K562 (cell line): ENCODE results near the gene P2RY10. TPM values are rescaled to one million over a fixed set of nuclear protein-coding genes. Genes with fewer than 3 reads are reported as not detected.

Experiments
- MTA3 ChIP-seq: fragments of 450-650 bp; formaldehyde crosslinking; IDR thresholded peaks from 2 replicates; pipeline ENCODE4 v1.6.1; 2017; ENCODE audit warnings: mild to moderate bottlenecking, borderline replicate concordance
- PHF20 ChIP-seq: fragments of 450-650 bp; IDR thresholded peaks from 2 replicates; pipeline ENCODE4 v1.6.1; 2018; ENCODE audit not compliant: partially characterized antibody
- polyA plus RNA-seq, 8 experiments: library from polyadenylated mRNA; depleted of rRNA in 4 of 8; stranded (reverse) in 5 of 8; unstranded in 3 of 8; fragments of >200 nt; fragmentation: Nextera tagmentation in 2 of 8; fragmentation: Illumina TruSeq in 1 of 8; extraction: Ambion mirVana in 2 of 8; extraction: Trizol in 1 of 8; gene quantifications; 2 replicates each; pipeline versions ENCODE4 v1.2.1 to v1.2.3, GENCODE V29; 2011 to 2014; ENCODE audit warnings: inconsistent platforms in 1 of 8, missing spikeins in 1 of 8
- total RNA-seq, 7 experiments: library from RNA; depleted of rRNA in 6 of 7; stranded (reverse); fragments of >200 nt in 6 of 7; fragmentation: Illumina TruSeq in 2 of 7; extraction: Trizol in 2 of 7; gene quantifications; 2 replicates each; pipeline versions ENCODE4 v1.2.1 to v1.2.3, GENCODE V29; 2011 to 2021; ENCODE audit warnings: low replicate concordance in 1 of 7
- TF ChIP-seq, protein P1 (sequence below): fragments of 250-450 bp; sonication (Bioruptor Pico); IDR thresholded peaks from 2 replicates; pipeline ENCODE4 v1.4.0; 2020
- TF ChIP-seq, protein P2 (sequence below), 2 experiments: IDR thresholded peaks; 2 replicates each; pipeline ENCODE4 v1.6.1; 2012; ENCODE audit warnings: improper control_type of control experiment in 2 of 2, low read depth in 2 of 2, low read length in 2 of 2, borderline replicate concordance in 1 of 2
- TF ChIP-seq, protein P3 (sequence below): fragments of 250-450 bp; sonication (Bioruptor Pico); IDR thresholded peaks from 2 replicates; pipeline ENCODE4 v1.5.0; 2022; ENCODE audit warnings: mild to moderate bottlenecking
- TF ChIP-seq, protein P4 (sequence below): IDR thresholded peaks from 2 replicates; pipeline ENCODE4 v1.6.1; 2011; ENCODE audit warnings: borderline replicate concordance, low read depth, mild to moderate bottlenecking, moderate library complexity, low read length; ENCODE audit not compliant: insufficient read depth, poor library complexity, severe bottlenecking

The P2RY10 gene
- total and polyA plus RNA-seq, 9 of the 15 experiments (the other 6 are each of a cell fraction or from before 2014, with no cell fraction given): 0.13 TPM; not detected in 8

DNA sequence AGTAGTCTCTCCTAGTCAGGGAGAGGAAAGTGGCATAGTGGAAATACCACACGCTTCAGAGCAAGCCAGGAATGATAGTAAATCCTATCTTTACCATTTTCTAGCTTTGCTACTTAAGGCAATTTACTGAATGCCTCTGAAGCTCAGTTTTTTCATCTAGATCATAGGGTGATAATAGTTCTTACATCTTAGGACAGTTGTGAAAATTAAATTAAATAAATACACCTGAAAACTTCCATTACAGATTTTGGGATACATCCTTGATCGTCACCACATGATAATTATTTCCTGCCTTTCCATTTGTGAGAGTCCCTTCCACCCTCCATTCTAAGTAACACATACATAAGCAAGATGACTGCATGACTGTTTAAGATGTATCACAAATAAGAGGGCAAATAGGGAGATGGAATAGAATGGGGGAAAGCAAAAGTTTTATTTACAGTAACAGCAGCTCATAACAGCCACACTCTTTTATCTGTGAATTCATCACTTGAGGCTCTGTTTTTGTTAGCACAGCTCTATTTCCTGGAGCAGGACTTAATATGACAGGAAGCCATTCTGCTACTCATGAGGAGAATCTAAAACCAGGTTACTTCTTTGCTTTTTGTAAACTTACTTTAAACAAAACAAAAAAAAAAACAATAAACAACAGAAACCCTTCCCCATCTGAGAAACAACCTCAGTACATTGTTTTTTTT lies 13.4 kb downstream of the P2RY10 start (continued):
- TF ChIP-seq, protein P1, sequence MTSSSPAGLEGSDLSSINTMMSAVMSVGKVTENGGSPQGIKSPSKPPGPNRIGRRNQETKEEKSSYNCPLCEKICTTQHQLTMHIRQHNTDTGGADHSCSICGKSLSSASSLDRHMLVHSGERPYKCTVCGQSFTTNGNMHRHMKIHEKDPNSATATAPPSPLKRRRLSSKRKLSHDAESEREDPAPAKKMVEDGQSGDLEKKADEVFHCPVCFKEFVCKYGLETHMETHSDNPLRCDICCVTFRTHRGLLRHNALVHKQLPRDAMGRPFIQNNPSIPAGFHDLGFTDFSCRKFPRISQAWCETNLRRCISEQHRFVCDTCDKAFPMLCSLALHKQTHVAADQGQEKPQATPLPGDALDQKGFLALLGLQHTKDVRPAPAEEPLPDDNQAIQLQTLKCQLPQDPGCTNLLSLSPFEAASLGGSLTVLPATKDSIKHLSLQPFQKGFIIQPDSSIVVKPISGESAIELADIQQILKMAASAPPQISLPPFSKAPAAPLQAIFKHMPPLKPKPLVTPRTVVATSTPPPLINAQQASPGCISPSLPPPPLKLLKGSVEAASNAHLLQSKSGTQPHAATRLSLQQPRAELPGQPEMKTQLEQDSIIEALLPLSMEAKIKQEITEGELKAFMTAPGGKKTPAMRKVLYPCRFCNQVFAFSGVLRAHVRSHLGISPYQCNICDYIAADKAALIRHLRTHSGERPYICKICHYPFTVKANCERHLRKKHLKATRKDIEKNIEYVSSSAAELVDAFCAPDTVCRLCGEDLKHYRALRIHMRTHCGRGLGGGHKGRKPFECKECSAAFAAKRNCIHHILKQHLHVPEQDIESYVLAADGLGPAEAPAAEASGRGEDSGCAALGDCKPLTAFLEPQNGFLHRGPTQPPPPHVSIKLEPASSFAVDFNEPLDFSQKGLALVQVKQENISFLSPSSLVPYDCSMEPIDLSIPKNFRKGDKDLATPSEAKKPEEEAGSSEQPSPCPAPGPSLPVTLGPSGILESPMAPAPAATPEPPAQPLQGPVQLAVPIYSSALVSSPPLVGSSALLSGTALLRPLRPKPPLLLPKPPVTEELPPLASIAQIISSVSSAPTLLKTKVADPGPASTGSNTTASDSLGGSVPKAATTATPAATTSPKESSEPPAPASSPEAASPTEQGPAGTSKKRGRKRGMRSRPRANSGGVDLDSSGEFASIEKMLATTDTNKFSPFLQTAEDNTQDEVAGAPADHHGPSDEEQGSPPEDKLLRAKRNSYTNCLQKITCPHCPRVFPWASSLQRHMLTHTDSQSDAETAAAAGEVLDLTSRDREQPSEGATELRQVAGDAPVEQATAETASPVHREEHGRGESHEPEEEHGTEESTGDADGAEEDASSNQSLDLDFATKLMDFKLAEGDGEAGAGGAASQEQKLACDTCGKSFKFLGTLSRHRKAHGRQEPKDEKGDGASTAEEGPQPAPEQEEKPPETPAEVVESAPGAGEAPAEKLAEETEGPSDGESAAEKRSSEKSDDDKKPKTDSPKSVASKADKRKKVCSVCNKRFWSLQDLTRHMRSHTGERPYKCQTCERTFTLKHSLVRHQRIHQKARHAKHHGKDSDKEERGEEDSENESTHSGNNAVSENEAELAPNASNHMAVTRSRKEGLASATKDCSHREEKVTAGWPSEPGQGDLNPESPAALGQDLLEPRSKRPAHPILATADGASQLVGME (CRISPR knock-in tag): no peak
- no peak for TF ChIP-seq PHF20
- TF ChIP-seq, protein P2, sequence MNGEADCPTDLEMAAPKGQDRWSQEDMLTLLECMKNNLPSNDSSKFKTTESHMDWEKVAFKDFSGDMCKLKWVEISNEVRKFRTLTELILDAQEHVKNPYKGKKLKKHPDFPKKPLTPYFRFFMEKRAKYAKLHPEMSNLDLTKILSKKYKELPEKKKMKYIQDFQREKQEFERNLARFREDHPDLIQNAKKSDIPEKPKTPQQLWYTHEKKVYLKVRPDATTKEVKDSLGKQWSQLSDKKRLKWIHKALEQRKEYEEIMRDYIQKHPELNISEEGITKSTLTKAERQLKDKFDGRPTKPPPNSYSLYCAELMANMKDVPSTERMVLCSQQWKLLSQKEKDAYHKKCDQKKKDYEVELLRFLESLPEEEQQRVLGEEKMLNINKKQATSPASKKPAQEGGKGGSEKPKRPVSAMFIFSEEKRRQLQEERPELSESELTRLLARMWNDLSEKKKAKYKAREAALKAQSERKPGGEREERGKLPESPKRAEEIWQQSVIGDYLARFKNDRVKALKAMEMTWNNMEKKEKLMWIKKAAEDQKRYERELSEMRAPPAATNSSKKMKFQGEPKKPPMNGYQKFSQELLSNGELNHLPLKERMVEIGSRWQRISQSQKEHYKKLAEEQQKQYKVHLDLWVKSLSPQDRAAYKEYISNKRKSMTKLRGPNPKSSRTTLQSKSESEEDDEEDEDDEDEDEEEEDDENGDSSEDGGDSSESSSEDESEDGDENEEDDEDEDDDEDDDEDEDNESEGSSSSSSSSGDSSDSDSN (IDR thresholded peaks at IDR 0.05; ENCODE audit: borderline replicate concordance in 1 of 2, low read depth in 2 of 2, low read length in 2 of 2): no peak
- TF ChIP-seq, protein P3, sequence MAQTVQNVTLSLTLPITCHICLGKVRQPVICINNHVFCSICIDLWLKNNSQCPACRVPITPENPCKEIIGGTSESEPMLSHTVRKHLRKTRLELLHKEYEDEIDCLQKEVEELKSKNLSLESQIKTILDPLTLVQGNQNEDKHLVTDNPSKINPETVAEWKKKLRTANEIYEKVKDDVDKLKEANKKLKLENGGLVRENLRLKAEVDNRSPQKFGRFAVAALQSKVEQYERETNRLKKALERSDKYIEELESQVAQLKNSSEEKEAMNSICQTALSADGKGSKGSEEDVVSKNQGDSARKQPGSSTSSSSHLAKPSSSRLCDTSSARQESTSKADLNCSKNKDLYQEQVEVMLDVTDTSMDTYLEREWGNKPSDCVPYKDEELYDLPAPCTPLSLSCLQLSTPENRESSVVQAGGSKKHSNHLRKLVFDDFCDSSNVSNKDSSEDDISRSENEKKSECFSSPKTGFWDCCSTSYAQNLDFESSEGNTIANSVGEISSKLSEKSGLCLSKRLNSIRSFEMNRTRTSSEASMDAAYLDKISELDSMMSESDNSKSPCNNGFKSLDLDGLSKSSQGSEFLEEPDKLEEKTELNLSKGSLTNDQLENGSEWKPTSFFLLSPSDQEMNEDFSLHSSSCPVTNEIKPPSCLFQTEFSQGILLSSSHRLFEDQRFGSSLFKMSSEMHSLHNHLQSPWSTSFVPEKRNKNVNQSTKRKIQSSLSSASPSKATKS: no peak
- TF ChIP-seq MTA3: no peak
- TF ChIP-seq, protein P4, sequence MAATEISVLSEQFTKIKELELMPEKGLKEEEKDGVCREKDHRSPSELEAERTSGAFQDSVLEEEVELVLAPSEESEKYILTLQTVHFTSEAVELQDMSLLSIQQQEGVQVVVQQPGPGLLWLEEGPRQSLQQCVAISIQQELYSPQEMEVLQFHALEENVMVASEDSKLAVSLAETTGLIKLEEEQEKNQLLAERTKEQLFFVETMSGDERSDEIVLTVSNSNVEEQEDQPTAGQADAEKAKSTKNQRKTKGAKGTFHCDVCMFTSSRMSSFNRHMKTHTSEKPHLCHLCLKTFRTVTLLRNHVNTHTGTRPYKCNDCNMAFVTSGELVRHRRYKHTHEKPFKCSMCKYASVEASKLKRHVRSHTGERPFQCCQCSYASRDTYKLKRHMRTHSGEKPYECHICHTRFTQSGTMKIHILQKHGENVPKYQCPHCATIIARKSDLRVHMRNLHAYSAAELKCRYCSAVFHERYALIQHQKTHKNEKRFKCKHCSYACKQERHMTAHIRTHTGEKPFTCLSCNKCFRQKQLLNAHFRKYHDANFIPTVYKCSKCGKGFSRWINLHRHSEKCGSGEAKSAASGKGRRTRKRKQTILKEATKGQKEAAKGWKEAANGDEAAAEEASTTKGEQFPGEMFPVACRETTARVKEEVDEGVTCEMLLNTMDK: no peak
